Measurements from ENCODE around the gene ACAP3.

The ACAP3 gene

DNA sequence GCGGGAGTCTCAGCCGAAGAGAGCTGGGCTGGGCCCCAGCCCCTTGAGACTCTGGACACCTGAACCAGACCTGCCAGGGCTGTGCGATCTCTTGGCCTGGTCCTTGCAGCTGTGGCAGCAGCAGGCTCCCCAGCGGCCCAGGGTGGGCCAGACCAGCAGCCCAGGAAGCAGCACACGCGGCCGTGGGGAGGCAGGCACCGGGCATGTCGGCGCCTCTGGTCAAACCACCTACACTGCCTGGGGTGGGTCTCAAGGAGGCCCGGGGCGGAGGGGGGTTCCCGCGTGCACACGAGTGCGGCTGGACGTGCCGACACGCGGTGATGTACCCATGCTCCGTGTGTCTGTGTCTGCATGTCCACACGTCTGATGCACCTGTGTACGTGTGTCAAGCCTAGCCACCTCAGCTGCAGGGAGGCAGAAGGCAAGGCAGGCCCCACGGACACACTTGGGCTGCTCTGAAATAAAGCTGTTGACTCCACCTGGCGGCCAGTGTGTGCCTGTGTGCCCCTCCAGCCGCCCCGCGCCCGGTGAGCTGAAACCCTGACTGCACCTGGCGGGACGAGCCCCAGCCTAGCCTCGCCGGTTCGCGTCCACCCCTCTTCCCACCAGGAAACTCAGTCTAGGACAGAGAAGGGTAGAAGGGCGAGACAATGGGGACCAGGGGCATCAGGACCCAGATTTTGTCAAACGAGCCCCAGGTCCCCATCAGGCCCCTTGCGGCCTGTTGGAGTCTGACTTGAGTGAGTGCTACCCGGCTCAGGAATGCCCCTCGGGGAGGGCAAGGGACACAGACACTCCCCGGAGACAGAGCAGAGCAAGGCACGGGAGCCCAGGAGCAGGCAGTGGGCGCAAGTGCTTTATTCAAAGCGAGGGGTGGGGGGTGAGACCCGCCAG is 15.9 kb downstream of the ACAP3 start:
- Histone ChIP-seq H3K4me1 (ENCODE audit: control insufficient read depth in 1 of 2, insufficient read depth in 1 of 2, low read depth in 1 of 2, low read length in 1 of 2) (no peaks in the 10 kb centered on the region), H3K27ac (no peak overlapping the region), H3K36me3 (peaks cover 36% of the 10 kb centered on the region), H3K4me3 (ENCODE audit: low read depth in 1 of 2, low read length in 1 of 2) (no peak overlapping the region), H3K9me3 (no peaks in the 10 kb centered on the region), H3K27me3 (no peaks in the 10 kb centered on the region)
- TF ChIP-seq, protein P1, sequence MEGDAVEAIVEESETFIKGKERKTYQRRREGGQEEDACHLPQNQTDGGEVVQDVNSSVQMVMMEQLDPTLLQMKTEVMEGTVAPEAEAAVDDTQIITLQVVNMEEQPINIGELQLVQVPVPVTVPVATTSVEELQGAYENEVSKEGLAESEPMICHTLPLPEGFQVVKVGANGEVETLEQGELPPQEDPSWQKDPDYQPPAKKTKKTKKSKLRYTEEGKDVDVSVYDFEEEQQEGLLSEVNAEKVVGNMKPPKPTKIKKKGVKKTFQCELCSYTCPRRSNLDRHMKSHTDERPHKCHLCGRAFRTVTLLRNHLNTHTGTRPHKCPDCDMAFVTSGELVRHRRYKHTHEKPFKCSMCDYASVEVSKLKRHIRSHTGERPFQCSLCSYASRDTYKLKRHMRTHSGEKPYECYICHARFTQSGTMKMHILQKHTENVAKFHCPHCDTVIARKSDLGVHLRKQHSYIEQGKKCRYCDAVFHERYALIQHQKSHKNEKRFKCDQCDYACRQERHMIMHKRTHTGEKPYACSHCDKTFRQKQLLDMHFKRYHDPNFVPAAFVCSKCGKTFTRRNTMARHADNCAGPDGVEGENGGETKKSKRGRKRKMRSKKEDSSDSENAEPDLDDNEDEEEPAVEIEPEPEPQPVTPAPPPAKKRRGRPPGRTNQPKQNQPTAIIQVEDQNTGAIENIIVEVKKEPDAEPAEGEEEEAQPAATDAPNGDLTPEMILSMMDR (IDR thresholded peaks at IDR 0.05) = no peak

DNA sequence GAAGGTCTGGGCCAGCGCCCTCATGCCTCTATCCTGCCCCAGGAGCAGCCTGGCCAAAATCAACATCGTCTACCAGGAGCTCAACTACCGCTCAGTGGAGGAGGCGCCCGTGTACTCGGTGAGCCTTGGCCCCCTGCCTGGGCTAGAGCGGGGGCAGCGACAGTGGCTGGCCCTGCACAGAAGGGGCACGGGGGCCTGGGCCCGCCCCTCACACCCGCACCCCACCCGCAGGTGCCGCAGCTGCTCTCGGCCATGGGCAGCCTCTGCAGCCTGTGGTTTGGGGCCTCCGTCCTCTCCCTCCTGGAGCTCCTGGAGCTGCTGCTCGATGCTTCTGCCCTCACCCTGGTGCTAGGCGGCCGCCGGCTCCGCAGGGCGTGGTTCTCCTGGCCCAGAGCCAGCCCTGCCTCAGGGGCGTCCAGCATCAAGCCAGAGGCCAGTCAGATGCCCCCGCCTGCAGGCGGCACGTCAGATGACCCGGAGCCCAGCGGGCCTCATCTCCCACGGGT is 16.7 kb downstream of the ACAP3 start:
- H3K9me3 ChIP-seq = no peaks in the 10 kb centered on the region
- H3K4me1 ChIP-seq (ENCODE audit: control insufficient read depth in 1 of 2, insufficient read depth in 1 of 2, low read depth in 1 of 2, low read length in 1 of 2) = no peaks in the 10 kb centered on the region
- H3K27me3 ChIP-seq = peaks cover 4% of the 10 kb centered on the region
- H3K27ac ChIP-seq = no peak overlapping the region
- TF ChIP-seq, protein P1 (IDR thresholded peaks at IDR 0.05) = no peak
- peaks cover 29% of the 10 kb centered on the region for H3K36me3 ChIP-seq
- H3K4me3 ChIP-seq (ENCODE audit: low read depth in 1 of 2, low read length in 1 of 2) = no peak overlapping the region

DNA sequence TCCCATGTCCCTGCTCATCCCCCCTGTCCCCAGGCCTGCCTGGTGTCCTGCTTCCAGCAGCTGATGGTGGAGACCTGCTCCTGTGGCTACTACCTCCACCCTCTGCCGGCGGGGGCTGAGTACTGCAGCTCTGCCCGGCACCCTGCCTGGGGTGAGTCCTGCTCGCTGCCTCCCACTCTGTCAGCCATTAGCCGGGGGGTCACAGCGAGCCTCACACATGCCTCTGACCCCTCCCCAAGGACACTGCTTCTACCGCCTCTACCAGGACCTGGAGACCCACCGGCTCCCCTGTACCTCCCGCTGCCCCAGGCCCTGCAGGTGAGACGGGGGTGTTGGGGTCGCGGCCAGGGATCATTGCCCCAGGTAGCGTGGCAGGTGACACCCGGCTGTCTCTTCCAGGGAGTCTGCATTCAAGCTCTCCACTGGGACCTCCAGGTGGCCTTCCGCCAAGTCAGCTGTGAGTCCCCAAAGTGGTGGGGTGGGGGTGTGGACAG is 17.4 kb downstream of the ACAP3 start:
- Histone ChIP-seq H3K9me3 (no peaks in the 10 kb centered on the region), H3K4me3 (ENCODE audit: low read depth in 1 of 2, low read length in 1 of 2) (no peak overlapping the region), H3K36me3 (peaks cover 21% of the 10 kb centered on the region), H3K27me3 (peaks cover 4% of the 10 kb centered on the region), H3K27ac (no peak overlapping the region), H3K4me1 (ENCODE audit: control insufficient read depth in 1 of 2, insufficient read depth in 1 of 2, low read depth in 1 of 2, low read length in 1 of 2) (no peaks in the 10 kb centered on the region)
- TF ChIP-seq, protein P1 (IDR thresholded peaks at IDR 0.05) = no peak

DNA sequence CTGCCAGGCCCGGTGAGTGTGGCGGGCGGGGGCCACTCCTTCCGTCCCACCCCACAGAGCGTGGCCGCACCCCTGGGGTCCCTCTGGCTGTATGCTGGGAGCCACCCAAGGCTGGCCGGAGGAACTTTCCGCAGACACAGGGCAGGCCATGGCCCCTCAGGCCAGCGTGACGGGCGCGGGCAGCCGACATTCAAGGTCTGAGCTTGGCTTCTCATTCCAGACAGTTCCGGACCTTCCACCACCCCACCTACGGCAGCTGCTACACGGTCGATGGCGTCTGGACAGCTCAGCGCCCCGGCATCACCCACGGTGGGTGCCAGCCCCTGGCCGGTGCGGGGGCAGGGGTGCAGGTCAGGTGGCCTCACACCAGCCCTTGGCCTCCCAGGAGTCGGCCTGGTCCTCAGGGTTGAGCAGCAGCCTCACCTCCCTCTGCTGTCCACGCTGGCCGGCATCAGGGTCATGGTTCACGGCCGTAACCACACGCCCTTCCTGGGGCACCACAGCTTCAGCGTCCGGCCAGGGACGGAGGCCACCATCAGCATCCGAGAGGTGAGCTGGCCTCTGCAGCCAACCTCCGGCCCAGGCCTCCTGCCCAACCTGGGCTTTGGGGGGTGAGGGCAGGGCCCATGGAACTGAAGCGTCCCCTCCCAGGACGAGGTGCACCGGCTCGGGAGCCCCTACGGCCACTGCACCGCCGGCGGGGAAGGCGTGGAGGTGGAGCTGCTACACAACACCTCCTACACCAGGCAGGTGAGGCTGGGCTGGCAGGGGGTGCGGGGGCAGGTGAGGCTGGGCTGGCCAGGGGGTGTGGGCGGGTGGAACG is 20.2 kb downstream of the ACAP3 start:
- Histone ChIP-seq H3K27me3 (peaks cover 4% of the 10 kb centered on the region), H3K9me3 (no peaks in the 10 kb centered on the region), H3K27ac (no peak overlapping the region), H3K4me3 (ENCODE audit: low read depth in 1 of 2, low read length in 1 of 2) (no peak overlapping the region), H3K4me1 (ENCODE audit: control insufficient read depth in 1 of 2, insufficient read depth in 1 of 2, low read depth in 1 of 2, low read length in 1 of 2) (no peaks in the 10 kb centered on the region), H3K36me3 (no peaks in the 10 kb centered on the region)
- TF ChIP-seq, protein P1 (IDR thresholded peaks at IDR 0.05) = no peak

DNA sequence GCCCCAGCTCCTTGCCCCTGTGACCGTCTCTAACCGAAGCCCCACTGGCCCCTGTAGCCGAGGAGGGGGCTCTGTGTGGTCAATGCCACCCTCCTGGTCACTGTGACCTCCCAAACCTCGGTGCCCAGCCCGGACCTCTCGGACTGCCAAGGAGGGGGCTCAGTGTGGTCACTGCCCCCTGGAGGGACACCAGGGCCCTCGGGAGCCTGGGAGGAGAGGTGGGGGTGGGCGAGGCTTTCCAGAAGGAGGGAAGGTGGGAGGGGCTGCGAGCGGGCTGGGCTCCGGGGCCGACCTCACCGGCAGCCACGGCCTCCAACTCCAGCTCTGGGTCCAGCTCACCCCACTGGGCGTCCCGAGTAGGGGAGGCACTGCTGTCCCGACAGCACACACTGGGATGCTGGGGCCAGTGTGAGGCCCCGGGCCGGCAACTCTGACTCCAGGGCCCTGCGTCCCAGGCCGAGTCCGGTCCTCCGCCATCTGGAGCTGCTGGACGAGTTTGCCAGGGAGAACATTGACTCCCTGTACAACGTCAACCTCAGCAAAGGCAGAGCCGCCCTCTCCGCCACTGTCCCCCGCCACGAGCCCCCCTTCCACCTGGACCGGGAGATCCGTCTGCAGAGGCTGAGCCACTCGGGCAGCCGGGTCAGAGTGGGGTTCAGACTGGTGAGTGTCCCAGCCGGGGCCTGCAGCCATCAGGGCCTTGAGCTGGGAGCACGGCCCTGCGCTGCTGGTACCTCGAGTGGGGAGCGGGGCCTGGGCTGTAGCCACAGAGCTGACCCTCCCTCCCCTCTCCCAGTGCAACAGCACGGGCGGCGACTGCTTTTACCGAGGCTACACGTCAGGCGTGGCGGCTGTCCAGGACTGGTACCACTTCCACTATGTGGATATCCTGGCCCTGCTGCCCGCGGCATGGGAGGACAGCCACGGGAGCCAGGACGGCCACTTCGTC is 21.1 kb downstream of the ACAP3 start:
- TF ChIP-seq, protein P1 (IDR thresholded peaks at IDR 0.05) = no peak
- H3K36me3 ChIP-seq = no peaks in the 10 kb centered on the region

More for the DNA sequence above, 21.1 kb downstream of the ACAP3 start:
- no peak overlapping the region for H3K4me3 ChIP-seq (ENCODE audit: low read depth in 1 of 2, low read length in 1 of 2)
- H3K27me3 ChIP-seq = peaks cover 4% of the 10 kb centered on the region
- H3K9me3 ChIP-seq = no peaks in the 10 kb centered on the region
- H3K4me1 ChIP-seq (ENCODE audit: control insufficient read depth in 1 of 2, insufficient read depth in 1 of 2, low read depth in 1 of 2, low read length in 1 of 2) = no peaks in the 10 kb centered on the region
- H3K27ac ChIP-seq = no peak overlapping the region
